GM21786 (cell line): ENCODE data around the gene AKIRIN1.
"Not testable (repeated sequence)": the region's sequence is repeated elsewhere in the genome, so short reads cannot be mapped to it uniquely, and the experiment has no call there.

ENCODE experiments used
- ATAC-seq: cut with Tn5 transposase; IDR thresholded peaks from one replicate; pipeline ENCODE4 v1.9.1; 2021; ENCODE audit not compliant: unreplicated experiment

Gene AKIRIN1

GRCh38 chr1:39036678-39037077 lies 45.6 kb downstream of the AKIRIN1 start:
- ATAC-seq, result no peak

- ATAC-seq, result no peak
These were observed 52.4 kb downstream of the AKIRIN1 start for GRCh38 chr1:39043513-39043912.

- no peak for ATAC-seq
These were observed 53.7 kb downstream of the AKIRIN1 start for GRCh38 chr1:39044762-39045161.

- no peak for ATAC-seq
These were observed 54.2 kb downstream of the AKIRIN1 start for GRCh38 chr1:39045231-39045630.

- no peak for ATAC-seq
These were observed 55.6 kb downstream of the AKIRIN1 start for GRCh38 chr1:39046613-39047210.

GRCh38 chr1:39047374-39048229 lies 56.5 kb downstream of the AKIRIN1 start:
- no peak for ATAC-seq

GRCh38 chr1:39048745-39049370 lies 57.8 kb downstream of the AKIRIN1 start:
- ATAC-seq, result no peak

- ATAC-seq, result no peak
These were observed 58.9 kb downstream of the AKIRIN1 start for GRCh38 chr1:39050001-39050400.

GRCh38 chr1:39051193-39051850 lies 60.2 kb downstream of the AKIRIN1 start:
- ATAC-seq, result not testable (repeated sequence)

GRCh38 chr1:39051956-39052355 lies 60.9 kb downstream of the AKIRIN1 start:
- no peak for ATAC-seq

GRCh38 chr1:39055213-39055710 lies 64.2 kb downstream of the AKIRIN1 start:
- not testable (repeated sequence) for ATAC-seq
